ENCODE results near the gene HOATZ. TPM values are rescaled to one million over a fixed set of nuclear protein-coding genes. Genes with fewer than 3 reads are reported as not detected.

HOATZ gene
- total RNA-seq, 1 donor from 2014 or later: not detected

DNA sequence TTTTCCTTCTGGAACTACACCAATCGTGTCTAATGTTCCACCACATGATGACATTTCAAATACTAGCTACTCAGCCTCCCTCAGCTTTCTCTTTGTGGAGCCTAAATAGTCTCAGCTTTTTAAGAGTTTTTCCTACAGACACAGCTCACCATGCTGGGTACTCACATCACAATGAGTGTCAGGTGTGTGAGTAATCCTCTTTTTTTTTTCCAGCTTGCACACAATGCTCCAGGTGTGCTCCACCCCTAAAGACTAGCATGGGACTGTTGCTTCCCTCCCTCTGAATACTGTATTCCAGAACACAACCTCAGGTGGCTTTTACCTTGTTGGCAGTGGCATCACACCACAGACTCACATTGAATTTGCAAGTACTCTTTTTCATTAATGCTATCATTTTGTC is 14.1 kb upstream of the HOATZ start:
- no peaks in the 10 kb centered on the region for H3K27me3 Mint-ChIP-seq (ENCODE audit: unreplicated experiment)
- H3K4me1 Mint-ChIP-seq (ENCODE audit: unreplicated experiment): peaks cover 2% of the 10 kb centered on the region

DNA sequence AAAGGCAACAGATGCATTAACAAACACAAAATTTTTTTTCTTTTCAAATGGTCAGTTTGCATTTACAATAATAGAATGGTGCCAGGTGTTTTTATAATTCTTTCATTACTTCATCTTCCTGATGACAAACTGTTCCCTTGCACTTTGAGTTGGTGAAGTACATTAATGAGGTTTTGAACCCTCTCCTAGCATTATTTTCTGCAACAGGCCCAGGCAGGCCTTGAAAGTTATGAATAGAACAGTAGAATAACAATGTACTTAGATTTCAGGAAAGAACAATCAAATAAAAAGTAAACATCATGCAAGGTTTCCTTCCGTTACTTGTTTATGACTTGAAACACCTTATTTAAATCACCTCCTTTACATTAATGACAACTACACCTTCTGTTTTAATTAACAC is 12.0 kb upstream of the HOATZ start:
- TF ChIP-seq, protein P1, sequence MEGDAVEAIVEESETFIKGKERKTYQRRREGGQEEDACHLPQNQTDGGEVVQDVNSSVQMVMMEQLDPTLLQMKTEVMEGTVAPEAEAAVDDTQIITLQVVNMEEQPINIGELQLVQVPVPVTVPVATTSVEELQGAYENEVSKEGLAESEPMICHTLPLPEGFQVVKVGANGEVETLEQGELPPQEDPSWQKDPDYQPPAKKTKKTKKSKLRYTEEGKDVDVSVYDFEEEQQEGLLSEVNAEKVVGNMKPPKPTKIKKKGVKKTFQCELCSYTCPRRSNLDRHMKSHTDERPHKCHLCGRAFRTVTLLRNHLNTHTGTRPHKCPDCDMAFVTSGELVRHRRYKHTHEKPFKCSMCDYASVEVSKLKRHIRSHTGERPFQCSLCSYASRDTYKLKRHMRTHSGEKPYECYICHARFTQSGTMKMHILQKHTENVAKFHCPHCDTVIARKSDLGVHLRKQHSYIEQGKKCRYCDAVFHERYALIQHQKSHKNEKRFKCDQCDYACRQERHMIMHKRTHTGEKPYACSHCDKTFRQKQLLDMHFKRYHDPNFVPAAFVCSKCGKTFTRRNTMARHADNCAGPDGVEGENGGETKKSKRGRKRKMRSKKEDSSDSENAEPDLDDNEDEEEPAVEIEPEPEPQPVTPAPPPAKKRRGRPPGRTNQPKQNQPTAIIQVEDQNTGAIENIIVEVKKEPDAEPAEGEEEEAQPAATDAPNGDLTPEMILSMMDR (IDR thresholded peaks at IDR 0.05; ENCODE audit: unreplicated experiment): no peak
- no peak for DNase-seq (ENCODE audit: low spot score)
- H3K27ac Mint-ChIP-seq (ENCODE audit: unreplicated experiment): no peak overlapping the region
- H3K9me3 Mint-ChIP-seq (ENCODE audit: unreplicated experiment): no peaks in the 10 kb centered on the region
- no peaks in the 10 kb centered on the region for H3K4me1 Mint-ChIP-seq (ENCODE audit: unreplicated experiment)
- H3K36me3 Mint-ChIP-seq (ENCODE audit: low read depth, unreplicated experiment): no peaks in the 10 kb centered on the region
- no peak overlapping the region for H3K4me3 Mint-ChIP-seq (ENCODE audit: unreplicated experiment)
- H3K27me3 Mint-ChIP-seq (ENCODE audit: unreplicated experiment): no peaks in the 10 kb centered on the region

More for the DNA sequence above, 14.1 kb upstream of the HOATZ start:
- Mint-ChIP-seq H3K9me3 (ENCODE audit: unreplicated experiment) (no peaks in the 10 kb centered on the region), H3K4me3 (ENCODE audit: unreplicated experiment) (no peak overlapping the region), H3K36me3 (ENCODE audit: low read depth, unreplicated experiment) (no peaks in the 10 kb centered on the region), H3K27ac (ENCODE audit: unreplicated experiment) (no peak overlapping the region)
- no peak for DNase-seq (ENCODE audit: low spot score)
- TF ChIP-seq, protein P1 (IDR thresholded peaks at IDR 0.05; ENCODE audit: unreplicated experiment): no peak

DNA sequence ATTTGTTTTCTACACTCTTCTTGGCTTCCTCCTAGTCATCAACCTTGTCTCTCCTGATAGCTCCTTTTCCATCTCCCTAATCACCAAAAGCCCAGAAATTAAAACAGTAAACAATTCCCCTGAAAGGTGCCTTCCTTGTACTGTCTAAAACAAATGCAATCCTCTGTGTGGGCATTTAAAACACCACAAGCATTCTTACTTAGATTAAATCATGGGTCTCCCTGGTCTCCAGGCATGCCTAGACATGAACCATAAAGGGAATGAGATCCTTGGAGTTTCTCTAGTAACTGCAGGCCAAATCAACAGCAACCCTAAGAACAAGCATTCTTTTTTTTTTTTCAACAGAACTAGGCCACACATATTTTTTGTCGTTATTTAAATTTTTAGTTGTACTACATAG is 4.3 kb upstream of the HOATZ start:
- Mint-ChIP-seq H3K4me3 (ENCODE audit: unreplicated experiment) (no peak overlapping the region), H3K36me3 (ENCODE audit: low read depth, unreplicated experiment) (no peaks in the 10 kb centered on the region), H3K27me3 (ENCODE audit: unreplicated experiment) (peaks cover 7% of the 10 kb centered on the region), H3K4me1 (ENCODE audit: unreplicated experiment) (peaks cover 3% of the 10 kb centered on the region), H3K27ac (ENCODE audit: unreplicated experiment) (no peak overlapping the region), H3K9me3 (ENCODE audit: unreplicated experiment) (no peaks in the 10 kb centered on the region)
- TF ChIP-seq, protein P1 (IDR thresholded peaks at IDR 0.05; ENCODE audit: unreplicated experiment): no peak
- no peak for DNase-seq (ENCODE audit: low spot score)

DNA sequence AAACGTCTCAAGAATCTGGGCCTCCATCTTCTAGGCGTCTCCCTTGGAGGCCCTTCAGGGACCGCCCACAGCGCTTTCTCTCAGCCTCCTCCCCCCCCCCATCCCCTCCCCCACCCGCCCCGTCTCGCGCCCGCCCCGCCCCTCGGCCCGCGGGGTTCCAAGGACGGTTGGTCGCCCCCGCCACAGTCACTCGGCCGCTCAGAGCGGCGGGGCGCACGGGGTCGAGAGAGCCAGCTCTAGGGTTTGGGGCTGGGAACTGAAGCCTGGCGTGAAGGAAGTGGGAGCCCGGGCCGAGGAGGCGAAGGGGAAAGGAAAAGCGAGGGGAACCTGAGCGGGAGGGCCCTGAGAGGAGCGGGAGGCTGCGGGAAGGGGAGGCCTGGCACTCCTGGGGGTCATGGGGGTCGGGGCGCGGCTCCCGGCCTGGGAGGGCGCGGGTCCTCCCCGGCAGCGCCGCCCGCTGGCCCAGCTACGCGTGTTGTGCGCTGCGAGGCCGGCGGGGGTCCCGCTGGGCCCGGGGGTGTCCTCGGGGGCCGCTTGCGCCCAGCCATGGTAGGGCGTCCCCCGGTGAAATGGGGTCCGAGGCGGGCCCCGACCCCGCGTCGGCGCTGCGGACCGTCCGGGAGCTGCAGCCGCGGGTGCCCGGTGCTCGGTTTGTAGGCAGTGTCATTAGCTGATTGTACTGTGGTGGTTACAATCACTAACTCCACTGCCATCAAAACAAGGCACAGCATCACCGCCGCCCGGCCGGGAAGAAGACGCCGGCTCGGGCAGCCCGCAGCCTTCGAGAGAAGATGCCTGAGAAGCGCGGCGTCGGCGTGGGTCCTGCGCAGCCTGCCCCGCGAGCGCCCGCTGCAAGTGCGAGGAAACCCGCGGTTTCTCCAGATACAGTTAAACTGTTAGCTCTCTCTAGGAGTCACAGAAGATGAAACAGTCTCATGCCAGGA is 2.0 kb upstream of the HOATZ start, which contains the start of gene BTG4:
Gene BTG4 (minus strand): TSS at position 91 of the 944 bp plus-strand sequence. CDS start 13,610 bp downstream, outside the sequence.
- H3K9me3 Mint-ChIP-seq (ENCODE audit: unreplicated experiment): no peaks in the 10 kb centered on the region
- peak; percentile 38 for DNase-seq (ENCODE audit: low spot score)
- peak within 1 kb of the TSS; percentile 82 for H3K4me3 Mint-ChIP-seq (ENCODE audit: unreplicated experiment)
- peak within 1 kb of the TSS; percentile 51 for H3K27ac Mint-ChIP-seq (ENCODE audit: unreplicated experiment)
- H3K4me1 Mint-ChIP-seq (ENCODE audit: unreplicated experiment): peaks cover 3% of the 10 kb centered on the region
- no peaks in the 10 kb centered on the region for H3K36me3 Mint-ChIP-seq (ENCODE audit: low read depth, unreplicated experiment)
- peaks cover 7% of the 10 kb centered on the region for H3K27me3 Mint-ChIP-seq (ENCODE audit: unreplicated experiment)
- TF ChIP-seq, protein P1 (IDR thresholded peaks at IDR 0.05; ENCODE audit: unreplicated experiment): no peak

DNA sequence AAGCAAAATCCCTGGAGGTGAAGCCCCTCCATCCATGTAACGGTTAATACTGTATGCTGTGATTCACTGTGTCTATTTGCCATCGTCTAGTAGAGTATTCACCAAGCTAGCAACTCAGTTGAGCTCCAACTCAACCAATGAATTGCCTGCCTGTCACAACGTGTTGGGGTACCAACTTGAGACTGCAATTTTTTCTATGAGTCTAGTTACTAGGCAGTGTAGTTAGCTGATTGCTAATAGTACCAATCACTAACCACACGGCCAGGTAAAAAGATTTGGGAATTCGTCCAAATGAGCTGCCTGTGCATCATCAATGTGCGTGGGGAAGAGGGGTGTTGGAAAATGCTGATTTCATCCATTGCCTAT is 1.4 kb upstream of the HOATZ start:
- TF ChIP-seq, protein P1 (IDR thresholded peaks at IDR 0.05; ENCODE audit: unreplicated experiment): no peak
- no peak for DNase-seq (ENCODE audit: low spot score)
- Mint-ChIP-seq H3K27me3 (ENCODE audit: unreplicated experiment) (peaks cover 5% of the 10 kb centered on the region), H3K9me3 (ENCODE audit: unreplicated experiment) (no peaks in the 10 kb centered on the region), H3K4me1 (ENCODE audit: unreplicated experiment) (peaks cover 3% of the 10 kb centered on the region), H3K4me3 (ENCODE audit: unreplicated experiment) (peak overlapping the region; percentile 72), H3K27ac (ENCODE audit: unreplicated experiment) (peak overlapping the region; percentile 38), H3K36me3 (ENCODE audit: low read depth, unreplicated experiment) (no peaks in the 10 kb centered on the region)
